ENCODE data around the gene SRRM2. TPM values are rescaled to one million over a fixed set of nuclear protein-coding genes. Genes with fewer than 3 reads are reported as not detected.

The SRRM2 gene
- total RNA-seq, 3 donors from 2014 or later (not counting 1 experiment from before 2014, with no cell fraction given): 1,131 to 1,162 (median 1,149) TPM

- H3K9me3 ChIP-seq (ENCODE audit: control insufficient read depth, insufficient read depth, low read length): no peaks in the 10 kb centered on the region
- Mint-ChIP-seq H3K27ac (no peak overlapping the region), H3K4me3 (no peak overlapping the region), H3K27me3 (ENCODE audit: low read depth in 2 of 2) (no peaks in the 10 kb centered on the region), H3K36me3 (no peaks in the 10 kb centered on the region), H3K4me1 (no peaks in the 10 kb centered on the region), H3K9me3 (no peaks in the 10 kb centered on the region)
- DNase-seq: no peak
- no peaks in the 10 kb centered on the region for H3K36me3 ChIP-seq (ENCODE audit: control insufficient read depth, insufficient read depth, low read length)
- H3K27me3 ChIP-seq (ENCODE audit: control insufficient read depth, insufficient read depth, low read length): no peaks in the 10 kb centered on the region
- H3K4me3 ChIP-seq (ENCODE audit: low read length): no peak overlapping the region
- no peak for ATAC-seq
- peaks cover 3% of the 10 kb centered on the region for H3K4me1 ChIP-seq (ENCODE audit: control insufficient read depth, insufficient read depth, low read length)
- 85% methylated on average over 16 of the region's 18 CpGs for WGBS (ENCODE audit: insufficient coverage)
- TF ChIP-seq CTCF (IDR thresholded peaks at IDR 0.05): no peak
- intact Hi-C loops (cut with micrococcal nuclease): no loop called here
- no peak overlapping the region for H3K27ac ChIP-seq (ENCODE audit: low read length)
These were observed 66.9 kb downstream of the SRRM2 start for GRCh38 chr16:2819179-2819938.

GRCh38 chr16:2819939-2820835 lies 67.7 kb downstream of the SRRM2 start:
- no peak for TF ChIP-seq CTCF (IDR thresholded peaks at IDR 0.05)
- ATAC-seq (no peak), DNase-seq (no peak)
- Mint-ChIP-seq H3K4me3 (no peak overlapping the region), H3K27me3 (ENCODE audit: low read depth in 2 of 2) (no peaks in the 10 kb centered on the region), H3K27ac (no peak overlapping the region), H3K9me3 (no peaks in the 10 kb centered on the region), H3K4me1 (no peaks in the 10 kb centered on the region), H3K36me3 (no peaks in the 10 kb centered on the region)
- no peaks in the 10 kb centered on the region for H3K27me3 ChIP-seq (ENCODE audit: control insufficient read depth, insufficient read depth, low read length)
- no peak overlapping the region for H3K27ac ChIP-seq (ENCODE audit: low read length)
- intact Hi-C loops (cut with micrococcal nuclease): no loop called here
- no peaks in the 10 kb centered on the region for H3K36me3 ChIP-seq (ENCODE audit: control insufficient read depth, insufficient read depth, low read length)
- H3K9me3 ChIP-seq (ENCODE audit: control insufficient read depth, insufficient read depth, low read length): no peaks in the 10 kb centered on the region
- WGBS (ENCODE audit: insufficient coverage): 79% methylated on average over 17 of the region's 17 CpGs
- H3K4me3 ChIP-seq (ENCODE audit: low read length): no peak overlapping the region
- H3K4me1 ChIP-seq (ENCODE audit: control insufficient read depth, insufficient read depth, low read length): peaks cover 3% of the 10 kb centered on the region

Other genes with a start within 250 kb of the SRRM2 start
- gene ATP6V0C, start 238.7 kb upstream of the SRRM2 start, total RNA-seq: 100 to 1,000 TPM; 183 to 242 (median 217) TPM
- gene AMDHD2, start 232.3 kb upstream of the SRRM2 start, total RNA-seq: 100 to 1,000 TPM; 129 to 162 (median 144) TPM
- gene CEMP1, start 221.2 kb upstream of the SRRM2 start, total RNA-seq: under 1 TPM; 0.28 to 0.56 (median 0.45) TPM
- gene PDPK1, start 214.6 kb upstream of the SRRM2 start, total RNA-seq: 10 to 100 TPM; 63.1 to 80.7 (median 73.5) TPM
- gene KCTD5, start 70.1 kb upstream of the SRRM2 start, total RNA-seq: 10 to 100 TPM; 34.2 to 37.9 (median 36.5) TPM
- gene PRSS27, start 32.4 kb upstream of the SRRM2 start, total RNA-seq: 1 to 10 TPM in 2 of 3 donors, under 1 TPM in 1; 0.42 to 1.3 (median 1.2) TPM
- gene ELOB, start 24.6 kb downstream of the SRRM2 start, total RNA-seq: 100 to 1,000 TPM; 146 to 207 (median 161) TPM
- under 1 TPM; 0.20 to 0.63 (median 0.54) TPM for gene PRSS33, start 34.9 kb downstream of the SRRM2 start, total RNA-seq
- gene PRSS41, start 45.8 kb downstream of the SRRM2 start, total RNA-seq: under 1 TPM in 1 of 3 donors, not detected in 2; 0.33 TPM
- gene PRSS21, start 64.6 kb downstream of the SRRM2 start, total RNA-seq: 1 to 10 TPM in 1 of 3 donors, under 1 TPM in 1, not detected in 1; 0.64 to 6.6 TPM
- 1 to 10 TPM in 2 of 3 donors, under 1 TPM in 1; 0.78 to 1.5 (median 1.1) TPM for gene ZG16B, start 77.7 kb downstream of the SRRM2 start, total RNA-seq
- gene PRSS22, start 105.5 kb downstream of the SRRM2 start, total RNA-seq: 1 to 10 TPM; 1.5 to 7.7 (median 3.3) TPM
- 10 to 100 TPM; 12.0 to 12.7 (median 12.6) TPM for gene FLYWCH2, start 130.6 kb downstream of the SRRM2 start, total RNA-seq
- gene FLYWCH1, start 159.3 kb downstream of the SRRM2 start, total RNA-seq: 100 to 1,000 TPM in 2 of 3 donors, 10 to 100 TPM in 1; 85.1 to 148 (median 130) TPM
- gene KREMEN2, start 211.6 kb downstream of the SRRM2 start, total RNA-seq: under 1 TPM in 1 of 3 donors, not detected in 2; 0.16 TPM
- 1 to 10 TPM; 2.9 to 4.4 (median 3.5) TPM for gene PAQR4, start 216.7 kb downstream of the SRRM2 start, total RNA-seq
- 1 to 10 TPM; 2.6 to 5.9 (median 3.5) TPM for gene PKMYT1, start 227.8 kb downstream of the SRRM2 start, total RNA-seq